ENCODE data around the gene SLC6A3. TPM values are rescaled to one million over a fixed set of nuclear protein-coding genes. Genes with fewer than 3 reads are reported as not detected.

SLC6A3 gene
- polyA plus RNA-seq, 1 experiment = not detected

- DNase-seq (ENCODE audit: low read depth, low spot score) = no peak
- no peak overlapping the region for H3K27ac ChIP-seq (ENCODE audit: low read depth, low read length)
- peaks cover 2% of the 10 kb centered on the region for H3K27me3 ChIP-seq (ENCODE audit: control insufficient read depth, insufficient read depth, low read length)
- H3K9me3 ChIP-seq (ENCODE audit: control insufficient read depth, insufficient read depth, low read length) = peaks cover 38% of the 10 kb centered on the region
- ChIA-PET POLR2A (no interaction called here), CTCF (no interaction called here)
- no peak for TF ChIP-seq CTCF (IDR thresholded peaks at IDR 0.05; ENCODE audit: low read depth, low read length)
- H3K4me3 ChIP-seq (ENCODE audit: low read depth, low read length) = no peak overlapping the region
Measured at GRCh38 chr5:1435369-1435768, 9.9 kb downstream of the SLC6A3 start.

GRCh38 chr5:1432296-1432695 is 12.9 kb downstream of the SLC6A3 start:
- Histone ChIP-seq H3K27ac (ENCODE audit: low read depth, low read length) (no peak overlapping the region), H3K9me3 (ENCODE audit: control insufficient read depth, insufficient read depth, low read length) (peaks cover 59% of the 10 kb centered on the region), H3K27me3 (ENCODE audit: control insufficient read depth, insufficient read depth, low read length) (peaks cover 2% of the 10 kb centered on the region), H3K4me3 (ENCODE audit: low read depth, low read length) (no peak overlapping the region)
- POLR2A ChIA-PET = no interaction called here
- CTCF ChIA-PET = no interaction called here
- no peak for DNase-seq (ENCODE audit: low read depth, low spot score)
- no peak for TF ChIP-seq CTCF (IDR thresholded peaks at IDR 0.05; ENCODE audit: low read depth, low read length)

GRCh38 chr5:1431896-1432295 is 13.3 kb downstream of the SLC6A3 start:
- no peak overlapping the region for H3K4me3 ChIP-seq (ENCODE audit: low read depth, low read length)
- peaks cover 2% of the 10 kb centered on the region for H3K27me3 ChIP-seq (ENCODE audit: control insufficient read depth, insufficient read depth, low read length)
- ChIA-PET POLR2A (no interaction called here), CTCF (no interaction called here)
- no peak overlapping the region for H3K27ac ChIP-seq (ENCODE audit: low read depth, low read length)
- no peak for TF ChIP-seq CTCF (IDR thresholded peaks at IDR 0.05; ENCODE audit: low read depth, low read length)
- DNase-seq (ENCODE audit: low read depth, low spot score) = no peak
- H3K9me3 ChIP-seq (ENCODE audit: control insufficient read depth, insufficient read depth, low read length) = peaks cover 59% of the 10 kb centered on the region

GRCh38 chr5:1431021-1431811 is 14.0 kb downstream of the SLC6A3 start:
- CTCF ChIA-PET = no interaction called here
- no peak for TF ChIP-seq CTCF (IDR thresholded peaks at IDR 0.05; ENCODE audit: low read depth, low read length)
- no peak for DNase-seq (ENCODE audit: low read depth, low spot score)

GRCh38 chr5:1430121-1430795 is 15.0 kb downstream of the SLC6A3 start:
- ChIA-PET POLR2A (no interaction called here), CTCF (no interaction called here)
- peaks cover 55% of the 10 kb centered on the region for H3K9me3 ChIP-seq (ENCODE audit: control insufficient read depth, insufficient read depth, low read length)
- no peak for TF ChIP-seq CTCF (IDR thresholded peaks at IDR 0.05; ENCODE audit: low read depth, low read length)
- no peak overlapping the region for H3K4me3 ChIP-seq (ENCODE audit: low read depth, low read length)
- H3K27me3 ChIP-seq (ENCODE audit: control insufficient read depth, insufficient read depth, low read length) = peaks cover 2% of the 10 kb centered on the region
- H3K27ac ChIP-seq (ENCODE audit: low read depth, low read length) = no peak overlapping the region
- no peak for DNase-seq (ENCODE audit: low read depth, low spot score)

More at GRCh38 chr5:1431021-1431811, 14.0 kb downstream of the SLC6A3 start:
- Histone ChIP-seq H3K27me3 (ENCODE audit: control insufficient read depth, insufficient read depth, low read length) (peaks cover 2% of the 10 kb centered on the region), H3K9me3 (ENCODE audit: control insufficient read depth, insufficient read depth, low read length) (peaks cover 59% of the 10 kb centered on the region), H3K4me3 (ENCODE audit: low read depth, low read length) (no peak overlapping the region), H3K27ac (ENCODE audit: low read depth, low read length) (no peak overlapping the region)
- POLR2A ChIA-PET = no interaction called here

All from AG04450 (cell line).